ENCODE measurements around the gene MYCBPAP.

The MYCBPAP gene

GRCh38 chr17:50537721-50538548 is 29.7 kb downstream of the MYCBPAP start:
- DNase-seq, result no peak

GRCh38 chr17:50538549-50539410 is 30.5 kb downstream of the MYCBPAP start:
- DNase-seq, result no peak

GRCh38 chr17:50539762-50540559 is 31.7 kb downstream of the MYCBPAP start:
- DNase-seq, result no peak

- DNase-seq, result no peak
Observed at GRCh38 chr17:50540560-50541401, 32.5 kb downstream of the MYCBPAP start.

GRCh38 chr17:50541402-50541715 is 33.1 kb downstream of the MYCBPAP start:
- DNase-seq, result no peak

- peak; percentile 81 to 85 for DNase-seq
Observed at GRCh38 chr17:50541716-50542688, 33.8 kb downstream of the MYCBPAP start.

- no peak for DNase-seq
Observed at GRCh38 chr17:50542795-50543774, 34.8 kb downstream of the MYCBPAP start.

GRCh38 chr17:50544516-50544915 is 36.3 kb downstream of the MYCBPAP start:
- no peak for DNase-seq

- DNase-seq, result no peak
Observed at GRCh38 chr17:50545311-50545710, 37.1 kb downstream of the MYCBPAP start.

GRCh38 chr17:50546701-50547034 is 38.4 kb downstream of the MYCBPAP start:
- DNase-seq, result no peak

- peak; percentile 86 to 90 for DNase-seq
Observed at GRCh38 chr17:50547035-50547735, 38.9 kb downstream of the MYCBPAP start, which contains the start of gene SPATA20. Gene SPATA20, plus strand, starts transcription at chr17:50547174. Its CDS starts 35 bp downstream, at chr17:50547209.

GRCh38 chr17:50547736-50548083 is 39.5 kb downstream of the MYCBPAP start:
- DNase-seq, result no peak

GRCh38 chr17:50548831-50549230 is 40.6 kb downstream of the MYCBPAP start:
- no peak for DNase-seq

- no peak for DNase-seq
Observed at GRCh38 chr17:50549256-50549941, 41.2 kb downstream of the MYCBPAP start.

GRCh38 chr17:50549969-50550368 is 41.7 kb downstream of the MYCBPAP start:
- DNase-seq, result no peak

GRCh38 chr17:50550661-50551432 is 42.6 kb downstream of the MYCBPAP start:
- peak in 1 of 2 donors; percentile 29 for DNase-seq

- no peak for DNase-seq
Observed at GRCh38 chr17:50551433-50551815, 43.2 kb downstream of the MYCBPAP start.

GRCh38 chr17:50551884-50552283 is 43.6 kb downstream of the MYCBPAP start:
- no peak for DNase-seq

All from CD4-positive, alpha-beta T cell treated with Interleukin-1 beta for 1 hour (primary cell).